Heart left ventricle (tissue), 13 donors: ENCODE data around the gene TUBGCP5.

Source experiments
- CTCF ChIP-seq, 12 donors: fragments of 200-600 bp; sonication (generic) in 4 of 12; IDR thresholded peaks; one replicate each; pipeline versions ENCODE4 v1.5.0 to v1.8.0; 2018 to 2022; ENCODE audit warnings: antibody characterized with exemption in 12 of 12, mild to moderate bottlenecking in 5 of 12
- POLR2A ChIP-seq, 2 donors: fragments of 450-650 bp; IDR thresholded peaks; one replicate each; pipeline ENCODE4 v1.6.1; 2017; ENCODE audit warnings: antibody characterized with exemption in 2 of 2, mild to moderate bottlenecking in 2 of 2, moderate library complexity in 2 of 2
- donor health status: ischemic (EF 13 %, LVEDD 7.1; RV severe dilation, severe dysfunction).
- donor health status: DM: no; HTN: yes; CAD: no.
- donor health status: DM: no; HTN: no; CAD: no.
- donor health status: ischemic (EF 25% LVEDD 6.9; RV normal size, moderate dysfunction).
- donor health status: ischemic (EF 25% LVEDD 5.7; RV mildly dilated, moderate dysfunction).
- donor health status: ischemic (EF 35%, LVEDD 5.7; RV mildly dilated, moderate dysfunction).
- donor health status: nonischemic (EF 11% LVEDD 7.7; RV severe dilation, severe dysfunction).
- donor health status: DM: yes; HTN: yes; CAD: no.
- donor health status: PGD.
- donor health status: ischemic (EF 29% LVEDD 5.4; RV normal size, mild dysfunction).
- donor health status: nonischemic (EF 23%, LVEDD 6.1; RV moderate dilation, normal function).

GRCh38 chr15:22992024-22992326 is 47.4 kb downstream of the TUBGCP5 start:
- no peak for TF ChIP-seq CTCF (IDR thresholded peaks at IDR 0.05)
- no peak for TF ChIP-seq POLR2A (IDR thresholded peaks at IDR 0.05)
